Neural progenitor cell (in vitro differentiated cells): Measurements from ENCODE around the gene PFDN6.

ENCODE experiments used
- CTCF ChIP-seq: fragments of 200-600 bp; sonication (generic); IDR thresholded peaks from 2 replicates; pipeline ENCODE4 v1.5.1; 2017; ENCODE audit warnings: antibody characterized with exemption, mild to moderate bottlenecking
- EZH2 ChIP-seq: fragments of 200-600 bp; sonication (generic); IDR thresholded peaks from 2 replicates; pipeline ENCODE4 v1.6.1; 2017; ENCODE audit warnings: antibody characterized with exemption, mild to moderate bottlenecking, moderate library complexity
- EZH2phosphoT487 ChIP-seq: fragments of 200-600 bp; sonication (generic); IDR thresholded peaks from 2 replicates; pipeline ENCODE4 v1.6.1; 2017; ENCODE audit warnings: antibody characterized with exemption

- TF ChIP-seq CTCF (peak; percentile 52), EZH2 (no peak), EZH2phosphoT487 (no peak)
These were observed 9.4 kb upstream of the PFDN6 start for GRCh38 chr6:33279971-33280511.
